Neural crest cell (in vitro differentiated cells): ENCODE data around the gene NSD1. TPM values are rescaled to one million over a fixed set of nuclear protein-coding genes. Genes with fewer than 3 reads are reported as not detected.

Experiments used
- DNase-seq: peaks from one replicate; pipeline ENCODE4 v3.0.0; 2021; ENCODE audit warnings: low read depth, mixed read lengths, low spot score
- H3K27ac Mint-ChIP-seq: one replicate; pipeline ENCODE4 v1.8.0; 2021; ENCODE audit warnings: mild to moderate bottlenecking, mixed read lengths; ENCODE audit not compliant: unreplicated experiment
- H3K27me3 Mint-ChIP-seq: 2 replicates; pipeline ENCODE4 v1.8.0; 2021; ENCODE audit warnings: low read depth, mild to moderate bottlenecking, mixed read lengths
- H3K36me3 Mint-ChIP-seq: 2 replicates; pipeline ENCODE4 v1.8.0; 2021; ENCODE audit warnings: low read depth, mild to moderate bottlenecking, mixed read lengths
- H3K4me1 Mint-ChIP-seq: 2 replicates; pipeline ENCODE4 v1.8.0; 2021; ENCODE audit warnings: mixed read lengths
- H3K4me3 Mint-ChIP-seq: one replicate; pipeline ENCODE4 v1.8.0; 2021; ENCODE audit warnings: mild to moderate bottlenecking, mixed read lengths
- H3K9me3 Mint-ChIP-seq: 2 replicates; pipeline ENCODE4 v1.8.0; 2021; ENCODE audit warnings: mixed read lengths
- CTCF ChIP-seq: fragments of 200-600 bp; sonication (generic); conservative IDR thresholded peaks from 2 replicates; pipeline ENCODE4 v1.5.0; 2021; ENCODE audit warnings: antibody characterized with exemption, mild to moderate bottlenecking
- total RNA-seq: library from RNA; stranded (reverse); gene quantifications from 2 replicates; pipeline ENCODE4 v1.2.1, GENCODE V29; 2021

The NSD1 gene
- total RNA-seq, 1 donor from 2014 or later = 122 TPM

GRCh38 chr5:177226860-177227259, 93.3 kb downstream of the NSD1 start:
- TF ChIP-seq CTCF = no peak
- H3K27ac Mint-ChIP-seq = no peak overlapping the region
- H3K9me3 Mint-ChIP-seq = no peaks in the 10 kb centered on the region
- H3K27me3 Mint-ChIP-seq = no peaks in the 10 kb centered on the region
- H3K4me3 Mint-ChIP-seq = no peak overlapping the region
- H3K4me1 Mint-ChIP-seq = peaks cover 4% of the 10 kb centered on the region
- DNase-seq = no peak
- H3K36me3 Mint-ChIP-seq = peaks cover 5% of the 10 kb centered on the region

GRCh38 chr5:177228751-177229150, 95.2 kb downstream of the NSD1 start:
- no peak for DNase-seq
- Mint-ChIP-seq H3K27ac (no peak overlapping the region), H3K27me3 (no peaks in the 10 kb centered on the region), H3K4me1 (peaks cover 12% of the 10 kb centered on the region), H3K4me3 (no peak overlapping the region), H3K9me3 (no peaks in the 10 kb centered on the region), H3K36me3 (peaks cover 5% of the 10 kb centered on the region)
- peak; percentile 48 for TF ChIP-seq CTCF

GRCh38 chr5:177230660-177231059, 97.1 kb downstream of the NSD1 start:
- Mint-ChIP-seq H3K27me3 (no peaks in the 10 kb centered on the region), H3K9me3 (no peaks in the 10 kb centered on the region), H3K4me3 (no peak overlapping the region), H3K27ac (no peak overlapping the region), H3K4me1 (peaks cover 18% of the 10 kb centered on the region), H3K36me3 (peaks cover 5% of the 10 kb centered on the region)
- no peak for TF ChIP-seq CTCF
- no peak for DNase-seq

DNA sequence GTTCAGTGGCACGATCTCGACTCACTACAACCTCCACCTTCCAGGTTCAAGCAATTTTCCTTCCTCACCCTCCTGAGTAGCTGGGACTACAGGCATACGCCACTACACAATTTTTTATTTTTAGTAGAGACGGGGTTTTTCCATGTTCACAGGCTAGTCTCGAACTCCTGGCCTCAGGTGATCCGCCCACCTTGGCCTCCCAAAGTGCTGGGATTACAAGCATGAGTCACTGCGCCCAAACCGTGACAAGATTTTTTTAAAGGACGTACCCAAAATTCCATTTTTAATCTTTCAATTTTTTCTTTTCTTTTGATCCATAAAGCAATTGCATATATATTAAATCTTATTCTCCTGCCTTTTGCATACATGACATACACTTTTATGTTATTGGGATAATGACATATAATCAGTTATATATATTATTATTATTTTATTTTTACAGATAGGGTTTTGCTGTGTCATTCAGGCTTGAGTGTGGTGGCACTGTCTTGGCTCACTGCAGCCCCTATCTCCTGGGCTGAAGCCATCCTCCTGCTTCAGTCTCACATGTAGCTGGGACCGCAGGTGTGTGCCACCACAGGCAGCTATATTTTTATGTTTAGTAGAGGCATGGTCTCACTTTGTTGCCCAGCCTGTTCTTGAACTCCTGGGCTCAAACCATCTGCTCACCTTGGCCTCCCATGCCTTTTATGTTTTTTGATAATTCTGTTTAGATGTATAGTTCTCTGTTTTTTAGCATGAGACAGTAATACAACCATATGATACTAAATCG, 98.1 kb downstream of the NSD1 start:
- Mint-ChIP-seq H3K36me3 (peaks cover 5% of the 10 kb centered on the region), H3K4me1 (peaks cover 18% of the 10 kb centered on the region), H3K27me3 (no peaks in the 10 kb centered on the region), H3K4me3 (no peak overlapping the region), H3K9me3 (no peaks in the 10 kb centered on the region), H3K27ac (no peak overlapping the region)
- TF ChIP-seq CTCF = no peak
- no peak for DNase-seq

DNA sequence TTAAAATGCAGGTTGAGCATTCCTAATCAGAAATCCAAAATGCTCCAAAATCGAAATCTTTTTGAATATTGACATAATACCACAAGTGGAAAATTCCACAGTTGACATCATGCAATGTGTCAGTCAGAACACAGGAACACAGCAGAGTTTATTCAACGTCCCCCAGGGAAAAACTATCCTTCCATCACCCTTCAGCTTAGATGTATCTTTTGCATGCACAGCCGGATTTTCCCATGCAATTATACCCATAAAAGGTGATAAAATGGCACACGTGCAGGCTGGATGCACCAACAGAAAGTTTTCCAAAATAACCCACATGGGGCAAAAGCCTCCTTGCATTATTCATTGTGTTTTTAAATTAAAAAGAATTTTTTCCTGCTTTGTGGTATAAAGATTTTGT, 98.8 kb downstream of the NSD1 start:
- H3K4me3 Mint-ChIP-seq = no peak overlapping the region
- no peak overlapping the region for H3K27ac Mint-ChIP-seq
- H3K27me3 Mint-ChIP-seq = no peaks in the 10 kb centered on the region
- no peak for DNase-seq
- peaks cover 5% of the 10 kb centered on the region for H3K36me3 Mint-ChIP-seq
- peaks cover 18% of the 10 kb centered on the region for H3K4me1 Mint-ChIP-seq
- TF ChIP-seq CTCF = no peak
- no peaks in the 10 kb centered on the region for H3K9me3 Mint-ChIP-seq
